ENCODE data around the gene LIMS1. TPM values are rescaled to one million over a fixed set of nuclear protein-coding genes. Genes with fewer than 3 reads are reported as not detected.
"Not testable (repeated sequence)": the region's sequence is repeated elsewhere in the genome, so short reads cannot be mapped to it uniquely, and the experiment has no call there.

Gene LIMS1
- total RNA-seq, 1 experiment from 2014 or later, result 56.2 TPM

DNA sequence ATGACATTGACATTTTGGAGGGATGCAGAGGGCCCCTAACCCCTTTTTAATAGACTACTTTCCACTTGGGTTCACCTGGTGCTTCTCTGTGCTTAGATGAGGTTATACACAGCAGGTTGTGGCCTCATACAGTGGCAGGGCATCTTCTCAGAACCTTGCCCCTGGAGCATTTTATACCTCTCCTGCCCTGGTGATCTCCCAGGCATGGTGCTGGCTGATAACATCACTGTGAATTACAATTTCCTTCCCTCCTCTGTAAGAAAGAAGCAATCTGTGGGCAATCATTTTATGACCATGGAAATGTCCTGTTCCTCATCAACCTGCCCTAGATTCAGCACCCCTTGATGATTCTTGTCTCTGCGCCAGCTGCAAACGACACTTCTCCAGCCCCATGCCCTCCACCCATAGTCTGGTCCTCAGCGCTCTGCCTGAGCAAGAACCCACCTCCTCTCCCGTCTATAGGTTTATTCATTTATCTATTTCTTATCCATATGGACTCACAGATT lies 143.0 kb downstream of the LIMS1 start:
- POLR2A ChIA-PET; H4K20me1 ChIP-seq (ENCODE audit: insufficient read depth); H2AFZ ChIP-seq (ENCODE audit: low read depth, low read length, poor library complexity, severe bottlenecking); H3K4me3 ChIP-seq (replicated peaks in 1 of 2; ENCODE audit: low read depth in 1 of 2, low read length in 2 of 2); H3K4me1 ChIP-seq (ENCODE audit: control insufficient read depth in 1 of 2, insufficient read depth in 2 of 2, low read length in 2 of 2); H3K79me2 ChIP-seq (ENCODE audit: insufficient read depth, low read length); DNase-seq (ENCODE audit: low read depth, low spot score); H3K27me3 ChIP-seq (ENCODE audit: insufficient read depth, low read length); CTCF ChIA-PET; H3K9me3 ChIP-seq (ENCODE audit: control insufficient read depth in 1 of 2, insufficient read depth in 1 of 2, low read depth in 1 of 2, low read length in 2 of 2); H3K9ac ChIP-seq (ENCODE audit: low read length); intact Hi-C loops (cut with micrococcal nuclease); H3K9me2 ChIP-seq (ENCODE audit: insufficient read depth); H3K36me3 ChIP-seq (ENCODE audit: control insufficient read depth in 1 of 2, insufficient read depth in 2 of 2, low read length in 2 of 2); RAD21 ChIA-PET (ENCODE audit: low non-redundant PET in 1 of 2, low total read pairs in 2 of 2, uncharacterized antibody in 2 of 2, unreplicated experiment in 2 of 2); H3K4me2 ChIP-seq (ENCODE audit: low read length); ATAC-seq; BruUV-seq (replicated peaks); H3K27ac ChIP-seq (ENCODE audit: low read depth, low read length): not testable (repeated sequence)

DNA sequence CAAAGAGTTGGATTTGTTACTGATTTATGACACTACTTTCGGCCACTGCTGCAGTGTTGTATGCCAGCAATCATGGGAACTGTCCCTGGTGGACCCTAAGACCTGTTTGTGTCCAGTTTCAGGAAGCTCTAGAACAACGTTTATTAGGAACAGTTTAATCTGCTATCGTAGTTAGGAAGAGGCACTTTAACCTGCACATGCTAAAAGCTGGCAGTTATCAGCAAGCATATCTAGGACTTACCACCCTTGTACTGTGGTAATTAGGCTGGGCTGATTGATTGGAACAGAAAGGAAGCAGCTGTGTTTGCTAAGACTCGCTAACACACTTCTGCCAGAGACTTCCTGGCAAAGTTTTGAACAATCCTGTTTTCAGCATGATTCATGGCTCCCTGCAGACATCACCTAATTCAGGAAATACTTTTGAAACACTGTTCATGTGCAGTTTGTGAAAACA lies 144.0 kb downstream of the LIMS1 start:
- H4K20me1 ChIP-seq (ENCODE audit: insufficient read depth); H3K9ac ChIP-seq (ENCODE audit: low read length); ATAC-seq; intact Hi-C loops (cut with micrococcal nuclease); H3K9me2 ChIP-seq (ENCODE audit: insufficient read depth); H3K36me3 ChIP-seq (ENCODE audit: control insufficient read depth in 1 of 2, insufficient read depth in 2 of 2, low read length in 2 of 2); CTCF ChIA-PET; RAD21 ChIA-PET (ENCODE audit: low non-redundant PET in 1 of 2, low total read pairs in 2 of 2, uncharacterized antibody in 2 of 2, unreplicated experiment in 2 of 2); H3K79me2 ChIP-seq (ENCODE audit: insufficient read depth, low read length); H3K4me3 ChIP-seq (replicated peaks in 1 of 2; ENCODE audit: low read depth in 1 of 2, low read length in 2 of 2); H3K9me3 ChIP-seq (ENCODE audit: control insufficient read depth in 1 of 2, insufficient read depth in 1 of 2, low read depth in 1 of 2, low read length in 2 of 2); DNase-seq (ENCODE audit: low read depth, low spot score); H2AFZ ChIP-seq (ENCODE audit: low read depth, low read length, poor library complexity, severe bottlenecking); H3K4me2 ChIP-seq (ENCODE audit: low read length); POLR2A ChIA-PET; H3K27me3 ChIP-seq (ENCODE audit: insufficient read depth, low read length); BruUV-seq (replicated peaks); H3K27ac ChIP-seq (ENCODE audit: low read depth, low read length); H3K4me1 ChIP-seq (ENCODE audit: control insufficient read depth in 1 of 2, insufficient read depth in 2 of 2, low read length in 2 of 2): not testable (repeated sequence)

DNA sequence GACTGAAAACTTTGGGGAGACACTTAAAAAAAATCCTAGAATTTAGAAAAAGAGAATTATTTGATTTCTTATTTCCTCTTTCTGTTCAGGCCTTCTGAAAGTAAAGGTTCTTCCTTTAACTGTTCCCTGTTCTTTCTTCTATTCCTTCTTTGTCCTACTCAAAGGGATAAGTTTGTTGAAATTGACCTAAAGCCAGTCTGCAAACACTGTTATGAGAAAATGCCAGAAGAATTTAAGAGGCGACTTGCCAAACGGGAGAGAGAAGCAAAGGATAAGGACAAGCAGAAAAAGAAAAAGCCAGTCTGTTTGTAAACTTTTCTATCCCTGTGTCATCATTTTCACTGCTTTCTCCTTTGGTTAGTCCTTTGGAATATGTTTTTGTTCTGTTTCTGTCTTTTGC lies 146.5 kb downstream of the LIMS1 start:
- ATAC-seq; H3K4me2 ChIP-seq (ENCODE audit: low read length); H3K9me3 ChIP-seq (ENCODE audit: control insufficient read depth in 1 of 2, insufficient read depth in 1 of 2, low read depth in 1 of 2, low read length in 2 of 2); CTCF ChIA-PET; BruUV-seq (replicated peaks); RAD21 ChIA-PET (ENCODE audit: low non-redundant PET in 1 of 2, low total read pairs in 2 of 2, uncharacterized antibody in 2 of 2, unreplicated experiment in 2 of 2); DNase-seq (ENCODE audit: low read depth, low spot score); intact Hi-C loops (cut with micrococcal nuclease); H3K4me1 ChIP-seq (ENCODE audit: control insufficient read depth in 1 of 2, insufficient read depth in 2 of 2, low read length in 2 of 2); H4K20me1 ChIP-seq (ENCODE audit: insufficient read depth); H3K79me2 ChIP-seq (ENCODE audit: insufficient read depth, low read length); H3K9me2 ChIP-seq (ENCODE audit: insufficient read depth); H2AFZ ChIP-seq (ENCODE audit: low read depth, low read length, poor library complexity, severe bottlenecking); H3K9ac ChIP-seq (ENCODE audit: low read length); H3K4me3 ChIP-seq (replicated peaks in 1 of 2; ENCODE audit: low read depth in 1 of 2, low read length in 2 of 2); H3K27ac ChIP-seq (ENCODE audit: low read depth, low read length); POLR2A ChIA-PET; H3K36me3 ChIP-seq (ENCODE audit: control insufficient read depth in 1 of 2, insufficient read depth in 2 of 2, low read length in 2 of 2); H3K27me3 ChIP-seq (ENCODE audit: insufficient read depth, low read length): not testable (repeated sequence)

DNA sequence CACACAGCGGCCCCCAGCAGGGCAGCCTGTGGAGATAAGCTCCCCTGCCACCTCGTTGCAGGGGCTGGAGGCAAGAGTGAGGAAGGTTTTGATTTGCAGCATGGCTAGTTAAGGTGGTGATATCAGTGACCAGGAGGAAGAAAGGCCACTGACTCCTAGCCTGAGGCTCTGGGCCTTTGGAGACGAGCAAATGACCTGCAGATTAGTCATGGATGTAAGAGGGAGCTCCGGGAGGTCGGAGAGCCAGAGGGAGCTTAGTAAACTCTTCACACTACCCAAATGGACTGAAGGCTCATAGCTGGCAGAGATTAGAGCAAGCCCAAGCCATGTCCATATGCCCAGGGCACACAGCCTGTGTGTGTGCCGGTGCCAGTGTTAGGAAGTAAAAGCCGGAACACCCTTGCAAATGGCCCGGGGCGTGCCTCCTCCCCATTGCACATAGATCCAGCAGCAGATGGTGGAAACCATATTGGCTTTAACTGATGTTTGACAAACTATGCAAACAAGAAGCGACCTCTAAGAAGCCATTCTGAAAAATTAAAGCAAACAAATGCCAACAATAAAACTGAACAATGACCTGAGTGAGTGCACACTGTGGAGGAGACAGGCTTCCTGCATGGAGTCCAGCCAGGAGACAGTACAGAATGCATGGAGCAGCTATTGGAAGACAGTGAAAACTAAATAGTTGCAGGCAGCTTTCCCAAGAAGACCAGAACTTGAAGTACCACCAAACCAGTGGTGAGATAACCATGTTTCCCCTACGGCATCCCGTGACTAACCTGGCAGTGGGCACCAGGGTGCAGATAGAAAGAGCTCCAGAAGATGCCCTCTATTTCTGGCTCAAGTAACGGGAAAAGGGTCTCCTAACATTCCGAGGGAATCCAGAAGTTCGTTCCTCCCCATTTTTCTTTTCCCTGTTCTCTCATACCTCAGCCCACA lies 154.8 kb downstream of the LIMS1 start:
- POLR2A ChIA-PET; H2AFZ ChIP-seq (ENCODE audit: low read depth, low read length, poor library complexity, severe bottlenecking); H3K4me2 ChIP-seq (ENCODE audit: low read length); CTCF ChIA-PET; H3K27ac ChIP-seq (ENCODE audit: low read depth, low read length); H3K79me2 ChIP-seq (ENCODE audit: insufficient read depth, low read length); DNase-seq (ENCODE audit: low read depth, low spot score); intact Hi-C loops (cut with micrococcal nuclease); H3K4me3 ChIP-seq (replicated peaks in 1 of 2; ENCODE audit: low read depth in 1 of 2, low read length in 2 of 2); H3K9ac ChIP-seq (ENCODE audit: low read length); H3K9me3 ChIP-seq (ENCODE audit: control insufficient read depth in 1 of 2, insufficient read depth in 1 of 2, low read depth in 1 of 2, low read length in 2 of 2); H4K20me1 ChIP-seq (ENCODE audit: insufficient read depth); RAD21 ChIA-PET (ENCODE audit: low non-redundant PET in 1 of 2, low total read pairs in 2 of 2, uncharacterized antibody in 2 of 2, unreplicated experiment in 2 of 2); BruUV-seq (replicated peaks); H3K27me3 ChIP-seq (ENCODE audit: insufficient read depth, low read length); H3K4me1 ChIP-seq (ENCODE audit: control insufficient read depth in 1 of 2, insufficient read depth in 2 of 2, low read length in 2 of 2); H3K9me2 ChIP-seq (ENCODE audit: insufficient read depth); ATAC-seq; H3K36me3 ChIP-seq (ENCODE audit: control insufficient read depth in 1 of 2, insufficient read depth in 2 of 2, low read length in 2 of 2): not testable (repeated sequence)
